A549 treated with DMSO at 1 μM for 4 hours (cell line): ENCODE measurements around the gene SRGAP3. TPM values are rescaled to one million over a fixed set of nuclear protein-coding genes. Genes with fewer than 3 reads are reported as not detected.

Experiments
- total RNA-seq: library from RNA; stranded (reverse); fragments of 200-300 nt; extraction: Qiagen RNA extraction; gene quantifications from 5 replicates; pipeline ENCODE4 v1.2.3, GENCODE V29; 2022; ENCODE audit warnings: low read depth

SRGAP3 gene
- 0.28 to 0.71 TPM (median 0.31 TPM) in 5 replicates for total RNA-seq

GRCh38 chr3:9249273-9250192, at the start of gene SRGAP3:
SRGAP3 (minus strand) TSS chr3:9249646; CDS start chr3:9248951, 695 bp downstream.

GRCh38 chr3:8963137-8963853, 286.2 kb downstream of the SRGAP3 start, which contains the start of gene RAD18:
RAD18 (minus strand) TSS chr3:8963472; CDS start chr3:8963385, 87 bp downstream.

Other genes starting within 250 kb of the SRGAP3 start
- gene THUMPD3, start 113.4 kb upstream of the SRGAP3 start, total RNA-seq, result 55.0 to 62.0 TPM (median 59.1 TPM) in 5 replicates
- gene SETD5, start 148.0 kb upstream of the SRGAP3 start, total RNA-seq, result 49.0 to 60.5 TPM (median 54.8 TPM) in 5 replicates